HEK293 (cell line): Measurements from ENCODE around the gene POLD1.

Experiments used
- ATF2 ChIP-seq: fragments of 450-650 bp; formaldehyde crosslinking; IDR thresholded peaks from 2 replicates; pipeline ENCODE4 v1.5.1; 2016; ENCODE audit warnings: missing biosample characterization, missing genetic modification characterization, low read depth
- KLF1 ChIP-seq: fragments of 450-650 bp; formaldehyde crosslinking; IDR thresholded peaks from 2 replicates; pipeline ENCODE4 v1.5.1; 2016; ENCODE audit warnings: missing biosample characterization, missing genetic modification characterization
- MEIS1 ChIP-seq: sonication (generic); formaldehyde crosslinking; IDR thresholded peaks from 2 replicates; pipeline ENCODE4 v1.8.1; 2022; ENCODE audit warnings: missing genetic modification reagents, mild to moderate bottlenecking, borderline replicate concordance
- OSR2 ChIP-seq: fragments of 450-650 bp; formaldehyde crosslinking; IDR thresholded peaks from 2 replicates; pipeline ENCODE4 v1.5.1; 2016; ENCODE audit warnings: missing biosample characterization, missing genetic modification characterization
- PATZ1 ChIP-seq: fragments of 450-650 bp; formaldehyde crosslinking; IDR thresholded peaks from 2 replicates; pipeline ENCODE4 v1.5.1; 2016; ENCODE audit warnings: missing biosample characterization, missing genetic modification characterization
- SCRT2 ChIP-seq: fragments of 450-650 bp; formaldehyde crosslinking; IDR thresholded peaks from 2 replicates; pipeline ENCODE4 v1.5.1; 2016; ENCODE audit warnings: missing biosample characterization, missing genetic modification characterization
- TCF7L2 ChIP-seq: IDR thresholded peaks from 2 replicates; pipeline ENCODE4 v1.6.1; 2011; ENCODE audit warnings: low read depth, mild to moderate bottlenecking, inconsistent platforms, low read length, moderate library complexity, borderline replicate concordance
- YY2 ChIP-seq: fragments of 450-650 bp; formaldehyde crosslinking; IDR thresholded peaks from 2 replicates; pipeline ENCODE4 v1.5.1; 2016; ENCODE audit warnings: missing biosample characterization, missing genetic modification characterization
- ZBTB10 ChIP-seq: fragments of 450-650 bp; formaldehyde crosslinking; IDR thresholded peaks from 2 replicates; pipeline ENCODE4 v1.5.1; 2016; ENCODE audit warnings: missing biosample characterization, missing genetic modification characterization
- ZEB2 ChIP-seq: fragments of 450-650 bp; formaldehyde crosslinking; IDR thresholded peaks from 2 replicates; pipeline ENCODE4 v1.5.1; 2016; ENCODE audit warnings: missing biosample characterization, missing genetic modification characterization
- ZNF138 ChIP-seq: fragments of 450-650 bp; formaldehyde crosslinking; IDR thresholded peaks from 2 replicates; pipeline ENCODE4 v1.5.1; 2016; ENCODE audit warnings: missing biosample characterization, missing genetic modification characterization, borderline replicate concordance
- ZNF157 ChIP-seq: fragments of 450-650 bp; formaldehyde crosslinking; IDR thresholded peaks from 2 replicates; pipeline ENCODE4 v1.5.1; 2016; ENCODE audit warnings: missing biosample characterization, missing genetic modification characterization
- ZNF23 ChIP-seq: fragments of 450-650 bp; formaldehyde crosslinking; IDR thresholded peaks from 2 replicates; pipeline ENCODE4 v1.5.1; 2016; ENCODE audit warnings: missing biosample characterization, missing genetic modification characterization, borderline replicate concordance
- ZNF26 ChIP-seq: fragments of 450-650 bp; formaldehyde crosslinking; IDR thresholded peaks from 2 replicates; pipeline ENCODE4 v1.5.1; 2016; ENCODE audit warnings: missing biosample characterization, missing genetic modification characterization
- ZNF362 ChIP-seq: fragments of 450-650 bp; formaldehyde crosslinking; IDR thresholded peaks from 2 replicates; pipeline ENCODE4 v1.5.1; 2016; ENCODE audit warnings: missing biosample characterization, missing genetic modification characterization
- ZNF501 ChIP-seq: fragments of 450-650 bp; formaldehyde crosslinking; IDR thresholded peaks from 2 replicates; pipeline ENCODE4 v1.5.1; 2016; ENCODE audit warnings: missing biosample characterization, missing genetic modification characterization
- ZNF518A ChIP-seq: fragments of 450-650 bp; formaldehyde crosslinking; conservative IDR thresholded peaks from 2 replicates; pipeline ENCODE4 v1.5.1; 2016; ENCODE audit warnings: low read depth, missing biosample characterization, missing genetic modification characterization
- ZNF530 ChIP-seq: fragments of 450-650 bp; formaldehyde crosslinking; IDR thresholded peaks from 2 replicates; pipeline ENCODE4 v1.5.1; 2016; ENCODE audit warnings: low read depth, missing biosample characterization, missing genetic modification characterization
- ZNF561 ChIP-seq: fragments of 450-650 bp; IDR thresholded peaks from 2 replicates; pipeline ENCODE4 v1.5.1; 2018; ENCODE audit warnings: missing biosample characterization, missing genetic modification characterization, borderline replicate concordance
- ZNF626 ChIP-seq: fragments of 450-650 bp; sonication (Bioruptor Pico); formaldehyde crosslinking; IDR thresholded peaks from 2 replicates; pipeline ENCODE4 v1.5.1; 2018; ENCODE audit warnings: missing biosample characterization, missing genetic modification characterization, inconsistent platforms
- ZNF658 ChIP-seq: fragments of 450-650 bp; formaldehyde crosslinking; IDR thresholded peaks from 2 replicates; pipeline ENCODE4; 2016; ENCODE audit warnings: missing biosample characterization, missing genetic modification characterization
- ZNF843 ChIP-seq: fragments of 450-650 bp; formaldehyde crosslinking; IDR thresholded peaks from 2 replicates; pipeline ENCODE4 v1.5.1; 2016; ENCODE audit warnings: missing biosample characterization, missing genetic modification characterization
- ZSCAN4 ChIP-seq: fragments of 450-650 bp; formaldehyde crosslinking; IDR thresholded peaks from 2 replicates; pipeline ENCODE4 v1.5.1; 2017; ENCODE audit warnings: missing biosample characterization, missing genetic modification characterization

Gene POLD1

GRCh38 chr19:50383852-50384684, at the start of gene POLD1 (continued):
- no peak for TF ChIP-seq MEIS1
- peak; percentile 63 for TF ChIP-seq ZNF501
- no peak for TF ChIP-seq ZNF157 (tag by site-specific recombination)
- TF ChIP-seq KLF1 (tag by site-specific recombination): peak; percentile 82
- no peak; the same call in 1 of the 2 replicates for TF ChIP-seq SCRT2
- peak; percentile 61; the same call in 1 of the 2 replicates for TF ChIP-seq ZEB2 (tag by site-specific recombination)
- TF ChIP-seq ZBTB10 (tag by site-specific recombination): peak; percentile 74
- peak; percentile 87 for TF ChIP-seq PATZ1
- TF ChIP-seq ZNF138 (tag by site-specific recombination): no peak
- no peak for TF ChIP-seq ZNF530 (tag by site-specific recombination)
- no peak for TF ChIP-seq ZNF26 (tag by site-specific recombination)
- no peak for TF ChIP-seq ZNF518A
- TF ChIP-seq ZNF658 (tag by site-specific recombination): no peak
- no peak for TF ChIP-seq ZNF23 (tag by site-specific recombination)
- peak; percentile 50; the same call in 1 of the 2 replicates for TF ChIP-seq YY2 (tag by site-specific recombination)
- TF ChIP-seq ZNF843 (tag by site-specific recombination): peak; percentile 80
- no peak for TF ChIP-seq ZNF362
- no peak for TF ChIP-seq TCF7L2
- no peak for TF ChIP-seq ZSCAN4 (tag by site-specific recombination)
- TF ChIP-seq ZNF626: no peak
- no peak for TF ChIP-seq ATF2 (tag by site-specific recombination)
- peak; percentile 73; the same call in 1 of the 2 replicates for TF ChIP-seq ZNF561 (tag by site-specific recombination)
- no peak for TF ChIP-seq OSR2
